Astrocyte of the hippocampus (primary cell): ENCODE data around the gene HBZ.
"Not testable (repeated sequence)": the region's sequence is repeated elsewhere in the genome, so short reads cannot be mapped to it uniquely, and the experiment has no call there.

Experiments used
- DNase-seq: peaks from one replicate; pipeline ENCODE4 v3.0.0; 2011; ENCODE audit warnings: low read depth, low spot score

Gene HBZ

GRCh38 chr16:133716-134115, 18.7 kb upstream of the HBZ start:
- DNase-seq, result no peak

GRCh38 chr16:138049-138417, 14.4 kb upstream of the HBZ start:
- DNase-seq, result peak; percentile 48

GRCh38 chr16:140175-140857, 12.1 kb upstream of the HBZ start:
- no peak for DNase-seq

- DNase-seq, result no peak
Measured at GRCh38 chr16:142405-142967, 10.0 kb upstream of the HBZ start.

- no peak for DNase-seq
Measured at GRCh38 chr16:143047-143446, 9.4 kb upstream of the HBZ start.

- DNase-seq, result peak; percentile 46
Measured at GRCh38 chr16:143456-143855, 9.0 kb upstream of the HBZ start.

DNA sequence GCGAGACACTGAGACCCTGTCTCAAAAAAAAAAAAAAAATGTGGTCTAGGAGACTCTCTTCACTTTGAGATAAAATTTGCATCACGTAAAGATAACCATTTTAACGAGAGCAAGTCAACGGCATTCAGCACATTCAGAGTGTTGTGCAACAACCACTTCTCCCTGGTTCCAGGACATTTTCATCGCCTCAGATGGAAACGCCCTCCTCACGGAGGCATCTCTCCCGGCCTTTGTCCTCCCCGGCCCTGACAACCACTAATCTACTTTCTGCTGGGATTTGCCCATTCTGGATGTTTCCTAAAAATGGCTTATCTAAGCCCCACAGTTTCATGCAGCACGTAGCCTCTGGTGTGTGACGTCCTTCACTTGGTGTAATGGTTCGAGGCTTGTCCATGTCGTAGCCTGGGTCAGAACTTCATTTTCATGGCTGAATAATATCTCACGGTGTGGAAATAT, 7.6 kb upstream of the HBZ start:
- no peak for DNase-seq

DNA sequence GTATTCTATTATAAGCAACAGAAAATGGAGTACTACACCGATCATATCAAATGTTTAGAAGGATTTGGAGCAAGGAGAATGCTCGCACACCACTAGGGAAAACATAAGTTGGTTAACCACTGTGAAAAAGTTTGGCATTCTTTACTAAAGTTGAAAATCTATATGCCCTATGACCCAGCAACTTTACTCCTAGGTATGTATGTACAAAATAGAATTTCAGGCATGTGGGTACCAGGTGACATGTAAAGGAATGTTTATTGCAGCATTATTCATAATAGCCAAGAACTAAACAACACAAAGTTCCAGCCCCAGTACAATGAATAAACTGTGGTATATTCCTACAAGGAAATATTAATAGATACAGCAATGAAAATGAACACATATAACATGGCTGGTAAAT, 5.8 kb upstream of the HBZ start:
- DNase-seq, result no peak

DNA sequence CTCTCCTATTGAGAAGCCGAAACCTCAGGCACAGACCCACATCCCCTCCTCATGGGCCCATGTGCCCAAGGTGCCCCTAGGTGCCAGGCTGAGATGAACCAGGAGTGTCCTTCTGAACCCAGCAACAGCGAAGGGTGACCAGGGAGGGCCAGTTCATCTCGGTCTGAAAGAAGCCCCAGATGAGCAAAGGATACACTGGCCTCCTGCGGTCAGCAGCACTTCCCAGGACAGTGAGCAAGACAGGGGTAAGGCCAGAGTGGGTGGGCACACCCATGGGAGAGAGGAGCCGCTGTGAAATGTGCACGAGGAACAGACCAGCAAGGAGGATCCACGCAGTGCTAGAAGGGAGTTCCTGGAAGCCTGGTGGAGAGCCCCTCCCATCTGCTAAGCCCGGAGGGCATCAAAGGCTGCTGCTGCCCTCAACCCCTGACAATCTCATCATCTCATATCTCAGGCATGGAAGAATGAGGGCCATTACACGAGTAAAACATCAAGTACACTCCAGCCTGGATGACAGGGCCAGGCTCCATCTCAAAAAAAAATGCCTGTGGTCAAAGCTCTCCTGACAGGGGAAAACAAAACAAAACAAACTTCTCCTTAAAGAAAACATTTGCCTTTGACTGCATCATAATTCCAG, 3.3 kb upstream of the HBZ start:
- peak; percentile 72 for DNase-seq

- DNase-seq, result not testable (repeated sequence)
Measured at GRCh38 chr16:153129-153521, 681 bp downstream of the HBZ start.

DNA sequence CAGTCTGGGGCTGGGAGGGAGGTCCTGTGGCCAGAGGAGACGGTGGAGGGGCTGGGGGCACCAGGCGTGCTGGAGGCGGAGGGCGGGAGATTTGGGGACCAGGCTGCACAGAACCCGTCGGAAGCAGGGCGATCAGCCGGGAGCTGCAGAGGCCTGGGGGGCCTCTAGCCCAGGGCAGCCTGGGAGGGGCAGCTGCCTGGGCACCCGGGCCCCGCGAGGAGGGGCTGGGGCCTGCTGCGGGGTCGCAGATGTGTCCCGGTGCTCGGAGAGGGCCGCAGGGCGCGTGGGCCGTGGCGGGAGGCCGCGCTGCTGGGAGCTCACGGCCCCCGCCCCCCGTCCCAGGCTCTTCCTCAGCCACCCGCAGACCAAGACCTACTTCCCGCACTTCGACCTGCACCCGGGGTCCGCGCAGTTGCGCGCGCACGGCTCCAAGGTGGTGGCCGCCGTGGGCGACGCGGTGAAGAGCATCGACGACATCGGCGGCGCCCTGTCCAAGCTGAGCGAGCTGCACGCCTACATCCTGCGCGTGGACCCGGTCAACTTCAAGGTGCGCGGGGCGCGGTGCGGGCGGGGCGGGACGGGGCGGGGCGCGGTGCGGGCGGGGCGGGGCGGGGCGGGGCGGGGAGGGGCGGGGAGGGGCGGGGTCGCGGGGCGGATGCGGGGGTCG, 1.2 kb downstream of the HBZ start:
- not testable (repeated sequence) for DNase-seq

DNA sequence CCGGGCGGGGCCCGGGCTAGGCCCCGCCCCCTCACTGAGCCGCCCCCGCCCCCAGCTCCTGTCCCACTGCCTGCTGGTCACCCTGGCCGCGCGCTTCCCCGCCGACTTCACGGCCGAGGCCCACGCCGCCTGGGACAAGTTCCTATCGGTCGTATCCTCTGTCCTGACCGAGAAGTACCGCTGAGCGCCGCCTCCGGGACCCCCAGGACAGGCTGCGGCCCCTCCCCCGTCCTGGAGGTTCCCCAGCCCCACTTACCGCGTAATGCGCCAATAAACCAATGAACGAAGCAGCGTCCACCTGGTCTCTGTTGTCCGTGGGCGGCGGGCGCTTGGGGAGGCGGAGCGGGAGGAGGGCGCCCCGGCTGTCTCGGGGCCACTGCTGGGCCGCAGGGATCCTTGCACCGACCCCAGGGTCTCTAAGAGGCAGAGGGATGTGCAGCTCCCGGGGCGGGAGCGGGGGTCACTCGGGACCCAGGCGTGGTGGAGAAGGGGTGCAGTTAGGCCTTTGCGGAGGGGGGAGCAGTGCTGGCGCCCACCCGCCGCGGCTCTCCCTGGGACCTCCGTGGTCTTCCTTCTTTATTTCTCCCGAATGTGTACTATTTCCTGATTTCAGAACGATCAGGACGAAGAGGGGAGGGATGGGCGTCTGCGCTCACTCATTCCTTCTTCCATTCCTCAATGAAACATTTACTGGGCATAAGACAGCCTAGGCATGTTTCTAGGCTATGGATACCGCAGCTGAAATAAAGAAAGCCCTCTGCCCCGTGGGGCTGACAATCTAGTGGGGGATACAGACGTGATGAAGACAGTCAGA, 2.0 kb downstream of the HBZ start:
- DNase-seq, result peak; percentile 39

DNA sequence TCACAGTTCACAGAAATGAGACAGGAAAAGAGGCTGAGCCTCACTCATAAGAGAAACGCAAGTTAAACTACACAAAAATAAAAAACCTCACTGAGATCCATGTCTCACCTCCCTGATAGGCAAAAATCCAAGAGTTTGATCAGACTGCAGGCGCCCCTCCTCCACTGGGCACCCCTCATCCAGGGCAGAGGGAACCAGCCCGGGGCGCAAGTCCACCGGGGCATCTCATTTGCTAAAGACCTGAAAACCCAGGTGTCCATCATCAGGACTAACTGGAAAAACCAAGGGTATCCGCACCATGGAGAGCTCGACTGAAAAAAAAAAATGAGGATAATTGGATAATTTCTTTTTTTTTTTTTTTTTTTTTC, 2.6 kb downstream of the HBZ start:
- DNase-seq, result no peak

DNA sequence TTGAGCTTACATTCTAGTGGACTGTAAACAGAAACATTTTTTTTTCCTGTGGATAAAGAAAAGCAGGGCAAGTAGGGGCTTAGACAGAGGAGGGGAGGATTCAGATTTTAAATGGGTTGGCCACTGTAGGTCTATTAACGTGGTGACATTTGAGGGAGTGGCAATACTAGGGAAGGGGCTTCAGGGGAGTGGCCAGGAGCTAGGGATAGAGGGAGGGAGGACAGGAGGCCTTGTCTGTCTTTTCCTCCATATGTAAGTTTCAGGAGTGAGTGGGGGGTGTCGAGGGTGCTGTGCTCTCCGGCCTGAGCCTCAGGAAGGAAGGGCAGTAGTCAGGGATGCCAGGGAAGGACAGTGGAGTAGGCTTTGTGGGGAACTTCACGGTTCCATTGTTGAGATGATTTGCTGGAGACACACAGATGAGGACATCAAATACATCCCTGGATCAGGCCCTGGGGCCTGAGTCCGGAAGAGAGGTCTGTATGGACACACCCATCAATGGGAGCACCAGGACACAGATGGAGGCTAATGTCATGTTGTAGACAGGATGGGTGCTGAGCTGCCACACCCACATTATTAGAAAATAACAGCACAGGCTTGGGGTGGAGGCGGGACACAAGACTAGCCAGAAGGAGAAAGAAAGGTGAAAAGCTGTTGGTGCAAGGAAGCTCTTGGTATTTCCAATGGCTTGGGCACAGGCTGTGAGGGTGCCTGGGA, 6.8 kb downstream of the HBZ start:
- DNase-seq, result no peak

GRCh38 chr16:160242-160641, 7.8 kb downstream of the HBZ start:
- not testable (repeated sequence) for DNase-seq

- DNase-seq, result no peak
Measured at GRCh38 chr16:160691-161190, 8.3 kb downstream of the HBZ start.

DNA sequence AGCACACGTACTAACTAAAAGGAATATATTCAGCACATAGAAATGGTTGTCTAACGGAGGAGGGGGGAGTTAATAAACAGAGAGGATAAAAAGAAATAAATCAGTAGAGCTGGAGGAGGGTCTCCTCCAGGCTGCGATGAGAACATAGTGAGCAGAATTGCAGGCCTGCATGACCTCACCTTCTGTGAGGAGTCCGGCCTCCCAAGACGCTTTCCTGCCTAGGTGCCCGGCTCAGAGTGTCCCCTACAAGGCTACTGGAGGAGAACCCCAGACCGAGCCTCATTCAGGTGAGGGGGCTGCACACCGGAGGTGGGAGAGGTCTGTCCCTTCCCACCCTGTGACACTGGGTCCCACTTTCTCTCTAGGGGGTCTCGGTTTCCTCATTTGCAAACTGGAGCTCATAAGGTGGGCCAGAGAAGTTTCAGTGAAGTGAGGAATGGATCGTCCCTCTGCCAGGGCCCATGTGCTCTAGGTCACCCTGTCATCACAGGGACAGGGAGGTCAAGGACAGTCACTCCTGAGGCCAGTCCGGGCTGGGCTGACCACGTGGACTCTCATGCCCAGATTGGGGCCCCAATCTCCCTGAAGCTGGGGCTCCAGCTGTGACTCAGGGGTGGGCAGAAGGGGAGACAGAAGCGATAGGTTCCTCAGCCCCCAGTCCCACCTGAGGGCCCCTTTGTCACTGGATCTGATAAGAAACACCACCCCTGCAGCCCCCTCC, 10.0 kb downstream of the HBZ start:
- DNase-seq, result no peak

DNA sequence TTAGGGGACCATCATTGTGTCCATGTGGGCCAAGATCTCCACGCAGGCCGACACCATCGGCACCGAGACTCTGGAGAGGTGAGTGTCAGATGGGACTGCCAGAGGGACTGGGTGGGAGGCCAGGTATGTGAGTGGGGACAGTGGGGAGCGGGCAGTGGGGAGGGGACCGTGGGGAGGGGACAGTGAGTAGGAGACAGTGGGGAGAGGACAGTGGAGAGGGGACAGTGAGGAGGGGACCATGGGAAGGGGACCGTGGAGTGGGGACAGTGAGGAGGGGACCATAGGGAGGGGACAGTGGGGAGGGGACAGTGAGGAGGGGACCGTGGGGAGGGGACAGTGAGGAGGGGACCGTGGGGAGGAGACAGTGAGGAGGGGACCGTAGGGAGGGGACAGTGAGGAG, 10.7 kb downstream of the HBZ start:
- not testable (repeated sequence) for DNase-seq

- DNase-seq, result not testable (repeated sequence)
Measured at GRCh38 chr16:163696-164095, 11.3 kb downstream of the HBZ start.

DNA sequence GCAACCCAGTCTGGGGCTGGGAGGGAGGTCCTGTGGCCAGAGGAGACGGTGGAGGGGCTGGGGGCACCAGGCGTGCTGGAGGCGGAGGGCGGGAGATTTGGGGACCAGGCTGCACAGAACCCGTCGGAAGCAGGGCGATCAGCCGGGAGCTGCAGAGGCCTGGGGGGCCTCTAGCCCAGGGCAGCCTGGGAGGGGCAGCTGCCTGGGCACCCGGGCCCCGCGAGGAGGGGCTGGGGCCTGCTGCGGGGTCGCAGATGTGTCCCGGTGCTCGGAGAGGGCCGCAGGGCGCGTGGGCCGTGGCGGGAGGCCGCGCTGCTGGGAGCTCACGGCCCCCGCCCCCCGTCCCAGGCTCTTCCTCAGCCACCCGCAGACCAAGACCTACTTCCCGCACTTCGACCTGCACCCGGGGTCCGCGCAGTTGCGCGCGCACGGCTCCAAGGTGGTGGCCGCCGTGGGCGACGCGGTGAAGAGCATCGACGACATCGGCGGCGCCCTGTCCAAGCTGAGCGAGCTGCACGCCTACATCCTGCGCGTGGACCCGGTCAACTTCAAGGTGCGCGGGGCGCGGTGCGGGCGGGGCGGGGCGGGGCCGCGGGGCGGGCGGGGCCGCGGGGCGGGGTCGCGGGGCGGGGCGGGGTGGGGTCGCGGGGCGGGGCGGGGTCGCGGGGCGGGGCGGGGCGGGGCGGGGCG, 11.8 kb downstream of the HBZ start:
- DNase-seq, result not testable (repeated sequence)
